GM21576 (cell line): ENCODE data around the gene RB1.
A peak's percentile ranks its signal among the peaks of the same experiment; 100 is the strongest.
"Not testable (repeated sequence)": the region's sequence is repeated elsewhere in the genome, so short reads cannot be mapped to it uniquely, and the experiment has no call there.

Source experiments
- ATAC-seq: cut with Tn5 transposase; IDR thresholded peaks from one replicate; pipeline ENCODE4 v1.9.1; 2021; ENCODE audit warnings: mild to moderate bottlenecking, moderate library complexity; ENCODE audit not compliant: unreplicated experiment

Gene RB1

DNA sequence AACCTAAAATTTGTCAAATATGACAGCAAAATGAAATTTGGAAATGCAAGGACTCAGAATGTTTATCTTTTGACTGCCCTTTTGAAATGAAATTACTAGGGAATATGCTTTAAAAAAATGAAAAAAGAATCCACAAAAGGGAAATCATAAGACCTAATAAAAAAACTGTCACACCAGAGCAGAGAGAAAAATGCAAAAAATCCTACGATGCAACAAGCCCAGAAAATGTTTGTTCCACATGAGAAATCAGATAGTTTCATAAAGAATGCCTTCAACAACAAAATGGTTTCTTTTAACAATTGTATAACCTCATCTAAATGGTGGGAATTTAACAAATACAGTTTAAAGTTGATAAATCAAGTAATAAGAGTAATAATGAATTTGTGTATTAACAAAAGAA, 101.4 kb downstream of the RB1 start:
- ATAC-seq, result no peak

- ATAC-seq, result no peak
Measured at GRCh38 chr13:48405875-48406274, 102.3 kb downstream of the RB1 start.

DNA sequence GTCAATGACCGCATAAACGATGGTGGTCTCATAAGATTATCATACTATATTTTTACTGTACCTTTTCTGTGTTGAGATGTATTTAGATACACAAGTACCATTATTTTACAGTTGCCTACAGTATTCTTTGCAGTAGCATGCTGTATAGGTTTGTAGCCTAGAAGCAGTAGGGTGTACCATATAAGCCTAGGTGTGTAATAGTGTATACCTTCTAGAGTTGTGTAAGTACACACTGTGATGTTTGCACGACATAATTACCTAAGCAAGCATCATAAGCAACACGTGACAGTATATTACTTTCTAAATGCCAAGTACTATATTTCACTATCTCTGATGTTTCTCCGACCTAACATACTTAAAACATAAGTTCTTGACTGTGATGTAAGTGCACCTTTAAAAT, 106.6 kb downstream of the RB1 start:
- no peak for ATAC-seq

DNA sequence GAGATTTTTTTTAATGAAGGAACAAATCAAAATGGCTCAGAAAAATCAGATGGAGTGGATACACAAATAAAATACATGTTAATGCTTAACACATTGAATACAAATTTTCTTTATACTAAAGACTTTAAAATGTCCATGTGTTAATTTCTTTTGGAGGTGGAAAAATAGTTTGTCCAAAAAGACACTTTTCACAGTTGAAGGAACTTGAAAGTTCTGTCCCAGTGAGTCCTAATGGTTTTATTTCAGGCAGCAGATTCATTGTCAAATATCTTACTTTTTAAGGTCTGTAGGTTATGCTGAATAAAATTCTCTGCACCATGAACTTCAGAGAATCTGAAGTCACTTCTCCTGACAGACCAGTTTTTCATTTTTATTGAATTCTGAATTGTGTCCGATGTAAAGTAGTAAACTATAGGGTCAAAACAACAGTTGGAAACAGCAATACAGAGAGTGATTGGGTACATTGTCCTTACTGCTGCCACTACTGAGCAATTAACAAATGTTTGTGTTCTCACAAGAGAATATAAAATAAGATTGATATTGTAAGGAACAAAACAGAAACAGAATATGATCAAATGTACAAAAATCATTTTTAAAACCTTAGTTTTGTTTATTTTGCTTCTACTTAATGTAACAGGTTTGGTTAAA, 107.7 kb downstream of the RB1 start:
- no peak for ATAC-seq

- no peak for ATAC-seq
Measured at GRCh38 chr13:48411841-48412531, 108.4 kb downstream of the RB1 start.

DNA sequence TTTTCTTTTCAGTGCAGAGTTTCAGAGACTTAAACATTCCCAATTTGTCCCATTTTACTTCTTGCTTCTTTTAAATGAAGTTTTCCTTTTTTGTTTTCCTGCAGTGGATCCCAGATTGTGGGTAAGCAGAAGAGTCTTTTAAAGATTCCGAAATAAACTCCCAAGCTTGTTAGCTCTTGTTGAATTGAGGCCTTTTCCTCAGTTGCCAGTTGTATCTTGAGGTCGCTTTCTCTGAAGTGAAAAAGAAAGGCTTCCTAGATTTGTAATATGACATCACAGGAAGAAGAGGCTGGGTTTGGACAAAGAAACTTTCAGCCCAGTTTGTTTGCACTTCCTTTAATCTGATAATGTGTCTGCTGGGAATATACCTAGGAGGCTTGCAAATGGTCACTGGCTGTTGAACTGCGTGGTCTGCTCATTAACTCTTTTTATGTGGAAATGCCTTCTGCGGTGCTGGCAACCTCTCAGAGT, 109.4 kb downstream of the RB1 start, which contains the start of gene LPAR6:
TSS of gene LPAR6 (minus strand) at position 233 of the 471 bp plus-strand sequence. CDS start 690 bp downstream, outside the sequence.
- ATAC-seq, result no peak

DNA sequence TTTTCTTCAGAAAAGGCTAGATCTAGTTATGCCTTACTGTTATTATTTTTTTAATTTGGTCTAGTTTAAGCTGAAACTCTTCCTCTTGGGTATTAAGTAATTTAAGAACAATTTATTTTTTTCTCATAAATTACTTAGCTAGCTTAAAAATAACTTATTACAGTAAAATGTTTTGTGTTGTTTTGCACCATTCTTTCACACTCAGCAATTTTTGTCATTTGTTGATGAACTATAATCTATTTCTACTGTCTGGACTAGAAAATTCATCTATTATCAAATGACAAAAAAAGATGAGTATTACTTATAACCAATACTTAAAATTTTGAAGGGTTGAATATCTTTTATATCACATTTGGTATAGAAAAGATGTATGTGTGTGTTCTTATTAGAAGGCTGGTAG, 111.0 kb downstream of the RB1 start:
- no peak for ATAC-seq

- no peak for ATAC-seq
Measured at GRCh38 chr13:48415516-48415915, 112.0 kb downstream of the RB1 start.

GRCh38 chr13:48422003-48422402, 118.5 kb downstream of the RB1 start:
- ATAC-seq, result not testable (repeated sequence)

- ATAC-seq, result no peak
Measured at GRCh38 chr13:48424212-48424611, 120.7 kb downstream of the RB1 start.

- ATAC-seq, result no peak
Measured at GRCh38 chr13:48426052-48426451, 122.5 kb downstream of the RB1 start.

- not testable (repeated sequence) for ATAC-seq
Measured at GRCh38 chr13:48426755-48427298, 123.3 kb downstream of the RB1 start.

- ATAC-seq, result no peak
Measured at GRCh38 chr13:48429036-48429435, 125.5 kb downstream of the RB1 start.

GRCh38 chr13:48429886-48430285, 126.3 kb downstream of the RB1 start:
- peak; percentile 69 for ATAC-seq

DNA sequence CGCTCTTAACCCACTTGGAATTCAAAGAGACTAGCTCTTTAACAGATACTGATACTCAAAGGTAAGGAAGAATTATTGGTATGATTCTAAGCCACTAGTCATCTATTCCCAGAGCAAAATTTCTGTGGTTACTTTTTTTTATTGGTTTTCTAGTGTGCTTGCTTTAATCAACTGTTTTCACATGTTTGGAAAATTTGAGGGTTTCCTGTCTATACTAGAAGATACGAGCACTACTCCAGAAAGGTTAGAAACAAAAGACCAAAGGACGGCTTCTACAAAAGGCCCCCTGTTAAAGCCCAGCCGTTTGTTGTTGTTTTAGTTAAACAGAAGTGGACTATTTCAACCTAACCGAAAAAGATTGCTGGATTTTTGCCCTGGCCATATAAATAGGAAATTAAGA, 127.9 kb downstream of the RB1 start:
- no peak for ATAC-seq

DNA sequence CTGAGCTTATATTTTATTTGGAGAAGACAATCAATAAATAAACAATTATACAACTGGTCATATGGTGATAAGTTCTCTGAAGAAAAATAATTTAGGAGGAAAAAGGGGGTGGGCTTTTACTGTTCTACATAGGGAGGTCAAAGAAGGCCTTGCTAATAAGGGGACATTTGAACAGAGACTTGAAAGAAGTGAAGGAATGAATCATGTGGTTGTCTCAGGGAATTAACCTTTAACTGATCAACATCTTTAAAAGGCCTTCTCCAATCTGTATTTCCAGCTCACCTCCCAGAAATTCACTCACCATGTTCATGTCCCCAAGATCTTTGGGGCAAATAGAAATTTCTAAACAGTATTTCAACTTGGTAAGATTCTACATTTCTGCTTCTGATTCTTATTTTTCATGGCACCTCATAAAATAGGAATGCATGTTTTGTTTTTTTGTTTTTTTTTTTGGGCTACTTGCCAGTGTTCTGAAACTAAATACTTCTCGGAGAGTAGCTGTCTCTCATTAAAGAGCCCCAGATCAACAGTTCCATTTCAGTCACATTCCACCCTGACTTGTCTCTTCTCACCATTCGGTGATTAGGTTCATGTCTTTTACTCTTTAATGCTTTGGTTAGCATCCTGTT, 128.6 kb downstream of the RB1 start:
- ATAC-seq, result no peak

DNA sequence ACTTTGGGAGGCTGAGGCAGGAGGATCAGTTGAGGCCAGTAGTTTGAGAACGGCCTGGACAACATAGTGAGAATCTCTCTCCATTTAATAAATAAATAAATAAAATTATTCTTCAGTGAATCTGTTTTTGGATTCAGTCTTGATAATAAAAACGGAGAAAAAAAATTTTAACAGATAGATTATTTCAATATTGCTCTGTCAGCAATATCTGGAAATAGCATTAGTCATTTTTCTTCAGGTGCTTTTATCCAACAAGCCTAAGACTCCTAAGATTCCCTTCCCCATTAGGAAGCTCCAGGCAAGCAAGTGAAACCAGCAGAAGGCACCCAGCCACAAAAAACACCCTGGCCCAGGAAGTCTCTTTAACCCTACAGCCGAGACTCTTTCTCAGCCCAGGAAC, 130.6 kb downstream of the RB1 start:
- ATAC-seq, result no peak

DNA sequence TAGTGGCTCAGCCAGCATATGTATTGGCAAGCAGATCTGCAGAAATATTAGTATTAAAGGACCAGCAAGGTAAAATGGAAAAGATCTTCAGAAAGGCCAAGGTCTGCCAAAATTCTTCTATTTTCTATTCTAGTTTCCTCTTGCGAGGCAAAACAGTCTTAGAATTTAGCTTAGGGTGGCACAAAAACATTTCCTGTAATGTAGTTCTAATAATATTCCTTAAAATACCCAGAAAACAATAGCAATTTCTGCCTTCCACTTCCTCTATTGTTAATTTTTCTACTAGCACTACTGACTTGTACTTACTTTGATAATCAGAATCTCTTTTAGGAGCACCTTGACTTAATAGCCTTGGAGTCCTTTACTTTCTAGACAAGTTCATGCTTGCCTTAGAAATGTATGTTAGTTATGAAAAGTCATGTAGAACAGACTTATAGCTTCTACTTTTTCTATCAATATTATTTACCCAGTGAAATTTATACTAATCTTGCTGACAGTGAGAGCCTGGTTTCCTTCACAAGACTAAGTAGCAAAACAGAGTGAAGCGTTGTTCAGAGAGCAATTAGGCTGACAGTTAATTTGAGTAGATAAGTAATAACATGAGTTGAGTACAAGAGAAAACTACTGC, 133.2 kb downstream of the RB1 start:
- no peak for ATAC-seq

DNA sequence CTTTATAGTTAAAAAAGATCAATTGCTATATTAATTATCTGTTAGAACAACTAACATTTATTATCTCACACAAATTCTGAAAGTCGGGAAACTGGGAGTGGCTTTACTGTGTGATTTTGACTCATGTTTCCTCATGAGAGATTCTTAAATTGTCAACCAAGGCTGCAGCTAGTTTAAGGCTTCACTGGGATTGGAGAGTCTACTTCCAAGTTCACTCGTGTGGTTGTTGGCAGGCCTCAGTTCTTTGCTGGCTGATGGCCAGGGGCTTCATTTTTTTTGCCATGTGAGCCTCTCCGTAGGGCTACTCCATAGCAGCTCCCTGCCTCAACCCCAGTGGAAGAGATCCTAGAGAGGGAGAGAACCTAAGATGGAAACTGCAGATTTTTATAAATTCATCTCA, 133.8 kb downstream of the RB1 start:
- ATAC-seq, result no peak

GRCh38 chr13:48443442-48444208, 140.1 kb downstream of the RB1 start:
- no peak for ATAC-seq

- no peak for ATAC-seq
Measured at GRCh38 chr13:48446464-48446863, 142.9 kb downstream of the RB1 start.
